GM19452 (cell line): ENCODE data around the gene SPINK1.
"Not testable (repeated sequence)": the region's sequence is repeated elsewhere in the genome, so short reads cannot be mapped to it uniquely, and the experiment has no call there.

Experiments
- ATAC-seq: cut with Tn5 transposase; IDR thresholded peaks from one replicate; pipeline ENCODE4 v1.9.1; 2021; ENCODE audit not compliant: unreplicated experiment

The SPINK1 gene

GRCh38 chr5:147854894-147855773 lies 23.7 kb upstream of the SPINK1 start:
- ATAC-seq: no peak

- no peak for ATAC-seq
These were observed 22.9 kb upstream of the SPINK1 start for GRCh38 chr5:147854331-147854730.

GRCh38 chr5:147853372-147853987 lies 22.0 kb upstream of the SPINK1 start:
- no peak for ATAC-seq

GRCh38 chr5:147852365-147852764 lies 20.9 kb upstream of the SPINK1 start:
- no peak for ATAC-seq

- ATAC-seq: no peak
These were observed 20.1 kb upstream of the SPINK1 start for GRCh38 chr5:147851578-147851977.

GRCh38 chr5:147849226-147849625 lies 17.8 kb upstream of the SPINK1 start:
- no peak for ATAC-seq

GRCh38 chr5:147845618-147846017 lies 14.1 kb upstream of the SPINK1 start:
- no peak for ATAC-seq

- ATAC-seq: no peak
These were observed 13.4 kb upstream of the SPINK1 start for GRCh38 chr5:147844846-147845245.

- no peak for ATAC-seq
These were observed 11.4 kb upstream of the SPINK1 start for GRCh38 chr5:147842869-147843268.

- ATAC-seq: no peak
These were observed 5.0 kb upstream of the SPINK1 start for GRCh38 chr5:147836439-147836838.

GRCh38 chr5:147835386-147835798 lies 3.9 kb upstream of the SPINK1 start:
- no peak for ATAC-seq

- no peak for ATAC-seq
These were observed 1.1 kb upstream of the SPINK1 start for GRCh38 chr5:147832541-147832940.

- no peak for ATAC-seq
These were observed 1.4 kb downstream of the SPINK1 start for GRCh38 chr5:147830035-147830434.

- ATAC-seq: not testable (repeated sequence)
These were observed 4.5 kb downstream of the SPINK1 start for GRCh38 chr5:147827017-147827416.

GRCh38 chr5:147826361-147826760 lies 5.1 kb downstream of the SPINK1 start:
- no peak for ATAC-seq

GRCh38 chr5:147822686-147823491 lies 8.6 kb downstream of the SPINK1 start:
- peak; percentile 85 for ATAC-seq

GRCh38 chr5:147822222-147822621 lies 9.2 kb downstream of the SPINK1 start:
- not testable (repeated sequence) for ATAC-seq

GRCh38 chr5:147821766-147822165 lies 9.7 kb downstream of the SPINK1 start:
- ATAC-seq: no peak

- ATAC-seq: no peak
These were observed 12.2 kb downstream of the SPINK1 start for GRCh38 chr5:147819261-147819770.

GRCh38 chr5:147818290-147818689 lies 13.2 kb downstream of the SPINK1 start:
- ATAC-seq: no peak

GRCh38 chr5:147813696-147814095 lies 17.8 kb downstream of the SPINK1 start:
- ATAC-seq: no peak
